SH-SY5Y (cell line): ENCODE measurements around the gene RPL31.

ENCODE experiments used
- GATA2 ChIP-seq: IDR thresholded peaks from 2 replicates; pipeline ENCODE4 v1.6.1; 2011; ENCODE audit warnings: mild to moderate bottlenecking, low read depth, low read length
- GATA3 ChIP-seq: IDR thresholded peaks from 2 replicates; pipeline ENCODE4 v1.6.1; 2011; ENCODE audit warnings: low read depth, mild to moderate bottlenecking, low read length, moderate library complexity

RPL31 gene

DNA sequence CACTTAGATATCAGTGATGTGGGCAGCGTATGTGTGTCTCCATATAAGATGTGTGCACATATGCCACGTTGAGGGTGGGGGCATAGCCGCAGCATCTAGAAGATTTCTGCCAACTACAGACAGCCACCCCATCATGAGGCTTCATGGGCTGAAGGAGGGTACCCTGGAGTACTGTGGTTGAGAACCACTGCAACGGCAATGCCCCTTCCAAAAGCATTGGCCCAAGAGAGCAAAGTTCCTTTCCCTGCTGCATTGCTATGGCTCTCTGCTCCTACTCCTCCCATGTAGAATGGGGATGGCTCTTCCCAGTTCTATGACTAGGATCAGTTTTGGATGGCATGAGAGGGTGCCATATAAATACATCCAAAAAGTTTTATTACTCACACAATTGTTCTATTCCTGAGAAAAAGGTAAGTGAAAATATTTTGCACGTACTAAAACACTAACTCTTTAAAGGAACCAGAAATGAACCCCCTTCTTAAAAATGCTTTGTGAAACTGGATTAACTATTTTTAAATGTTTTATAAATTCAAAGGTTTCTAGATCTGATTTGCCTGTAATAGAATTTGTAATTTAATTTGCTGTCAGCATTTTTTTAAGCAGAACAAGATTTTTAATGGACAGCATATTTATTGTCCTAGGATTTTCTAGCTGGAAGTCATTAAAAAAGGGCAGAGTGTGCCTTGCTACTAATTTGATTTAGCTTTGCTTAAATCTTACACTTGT, 4.4 kb upstream of the RPL31 start:
- TF ChIP-seq GATA3 (no peak), GATA2 (no peak)

DNA sequence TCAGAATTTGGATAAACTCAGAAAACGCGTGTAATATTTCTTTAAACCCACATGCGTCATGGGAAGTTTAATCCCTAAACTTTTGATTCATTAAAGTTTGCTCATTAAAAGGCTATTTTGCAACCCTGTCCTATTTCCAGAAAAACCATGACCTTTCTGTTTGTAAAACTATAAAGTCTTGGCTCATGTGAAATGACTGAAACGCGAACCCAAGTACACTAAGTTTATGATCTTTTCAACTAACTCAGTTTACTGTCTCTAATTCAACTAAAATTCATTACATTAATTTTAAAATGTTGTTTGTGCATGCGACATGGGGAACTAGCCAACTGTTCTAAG, 3.9 kb upstream of the RPL31 start:
- TF ChIP-seq GATA2, result no peak

DNA sequence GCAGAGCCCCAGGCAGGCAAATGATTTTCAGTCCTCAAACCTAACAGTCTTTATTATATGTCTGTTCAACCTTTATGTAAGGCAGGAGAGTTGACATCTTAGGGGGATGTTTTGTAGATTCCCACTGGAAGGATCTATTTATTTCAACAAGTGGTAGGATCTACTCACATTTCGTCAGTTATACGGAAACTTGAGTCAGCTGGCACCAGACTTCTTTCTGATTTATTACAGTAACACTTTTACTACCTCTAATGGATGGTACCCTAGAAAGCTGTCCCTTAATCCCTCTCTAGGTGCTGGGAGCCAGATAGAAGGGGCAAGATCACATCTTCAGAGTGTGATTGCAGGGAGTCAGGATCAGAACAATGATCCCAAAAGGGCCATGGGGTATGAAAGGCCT, 2.1 kb upstream of the RPL31 start:
- no peak for TF ChIP-seq GATA3
- TF ChIP-seq GATA2, result no peak

DNA sequence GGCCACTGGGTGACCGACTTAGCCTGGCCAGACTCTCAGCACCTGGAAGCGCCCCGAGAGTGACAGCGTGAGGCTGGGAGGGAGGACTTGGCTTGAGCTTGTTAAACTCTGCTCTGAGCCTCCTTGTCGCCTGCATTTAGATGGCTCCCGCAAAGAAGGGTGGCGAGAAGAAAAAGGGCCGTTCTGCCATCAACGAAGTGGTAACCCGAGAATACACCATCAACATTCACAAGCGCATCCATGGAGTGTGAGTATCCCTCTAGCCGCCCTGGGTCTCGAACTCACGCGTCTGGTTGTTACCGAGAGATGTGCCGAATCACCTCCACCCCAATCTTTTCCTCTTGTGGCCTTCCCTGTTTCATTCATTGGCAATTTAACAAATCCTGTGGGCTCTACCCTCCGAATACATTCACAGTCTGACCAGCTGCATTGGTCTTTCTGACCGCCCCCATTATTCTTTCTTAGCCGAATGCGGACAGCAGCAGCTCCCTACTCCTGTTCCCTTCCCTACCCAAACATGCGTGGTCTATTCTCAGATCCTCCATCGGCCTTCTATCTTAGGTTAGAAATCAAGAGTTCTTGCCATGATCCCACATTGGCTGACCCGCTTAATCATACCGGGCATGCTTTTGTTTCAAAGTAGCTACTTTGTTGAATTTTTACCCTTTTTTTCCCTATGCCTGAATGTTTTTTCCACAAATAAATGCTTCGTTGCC, 631 bp downstream of the RPL31 start:
- no peak for TF ChIP-seq GATA3
- no peak for TF ChIP-seq GATA2

DNA sequence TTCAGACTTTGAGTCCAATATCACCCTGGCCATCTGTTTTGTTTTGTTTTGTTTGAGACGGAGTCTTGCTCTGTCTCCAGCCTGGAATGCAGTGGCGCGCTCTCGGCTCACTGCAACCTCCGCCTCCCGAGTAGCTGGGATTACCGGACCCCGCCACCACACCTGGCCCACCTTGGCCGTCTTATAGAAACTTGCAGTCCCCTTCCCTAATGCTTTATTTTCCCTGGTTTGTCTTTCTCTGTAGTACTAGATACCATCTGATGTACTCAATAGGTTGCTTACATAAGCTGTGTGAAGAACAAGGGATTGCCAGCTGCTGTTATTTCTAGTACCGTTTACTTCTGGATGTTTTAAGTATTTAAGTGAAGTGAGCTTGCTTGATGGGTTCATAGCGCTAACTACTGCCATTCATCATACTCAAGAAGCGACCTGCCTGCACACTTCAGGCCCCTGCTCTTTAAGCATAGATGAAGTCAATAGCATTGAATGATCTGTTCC, 1.2 kb downstream of the RPL31 start:
- TF ChIP-seq GATA2 (no peak), GATA3 (no peak)

DNA sequence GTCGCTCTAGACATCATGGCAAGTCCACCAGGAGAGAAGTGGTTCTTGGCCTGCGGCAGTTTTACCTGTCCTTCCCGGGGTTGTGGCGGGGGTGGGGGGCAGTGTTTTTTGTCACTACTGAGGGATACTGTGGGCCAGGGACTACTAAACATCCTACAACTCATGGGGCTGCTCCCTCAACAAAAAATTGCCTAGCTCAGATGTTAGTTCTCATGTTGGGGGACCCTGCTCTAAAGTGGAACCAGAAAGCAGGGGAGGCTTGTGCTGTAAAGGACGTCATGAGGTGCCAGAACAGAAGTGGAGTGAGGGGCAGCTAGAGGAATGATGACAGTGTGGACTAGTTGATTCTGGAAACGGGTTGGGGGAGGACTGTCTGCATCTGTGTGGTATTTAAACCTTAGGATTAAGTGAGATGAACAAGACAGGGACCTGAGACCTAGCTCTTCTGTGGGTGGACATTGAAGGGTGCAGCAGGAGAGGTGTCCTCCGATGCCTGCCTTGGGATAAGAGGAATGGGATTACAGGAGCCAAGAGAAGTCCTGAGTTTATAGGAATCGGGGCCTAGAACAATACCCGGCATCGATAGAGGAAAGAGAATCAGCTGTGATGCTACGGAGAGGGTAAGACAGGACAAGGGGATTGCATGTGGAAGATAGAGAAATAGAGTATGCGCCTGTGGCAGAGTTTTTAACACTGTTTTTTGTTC, 2.7 kb downstream of the RPL31 start:
- no peak for TF ChIP-seq GATA3
- TF ChIP-seq GATA2, result no peak

DNA sequence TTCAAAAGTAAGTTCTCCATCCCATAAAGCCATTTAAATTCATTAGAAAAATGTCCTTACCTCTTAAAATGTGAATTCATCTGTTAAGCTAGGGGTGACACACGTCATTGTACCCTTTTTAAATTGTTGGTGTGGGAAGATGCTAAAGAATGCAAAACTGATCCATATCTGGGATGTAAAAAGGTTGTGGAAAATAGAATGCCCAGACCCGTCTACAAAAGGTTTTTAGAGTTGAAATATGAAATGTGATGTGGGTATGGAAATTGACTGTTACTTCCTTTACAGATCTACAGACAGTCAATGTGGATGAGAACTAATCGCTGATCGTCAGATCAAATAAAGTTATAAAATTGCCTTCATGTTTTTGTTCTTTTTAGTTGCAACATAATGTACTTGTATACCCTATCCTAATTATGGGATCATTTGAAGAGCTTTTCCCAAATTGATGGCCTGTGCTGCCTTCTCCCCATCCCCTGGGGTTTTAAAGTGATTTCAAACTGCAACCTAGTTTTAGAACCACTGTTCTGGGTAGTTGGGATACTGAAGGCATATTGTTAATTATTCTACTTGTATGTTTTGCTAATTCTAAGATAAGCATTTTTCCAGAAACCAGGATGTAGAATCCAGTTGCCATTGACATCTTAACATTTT, 4.1 kb downstream of the RPL31 start:
- TF ChIP-seq GATA3 (no peak), GATA2 (no peak)

DNA sequence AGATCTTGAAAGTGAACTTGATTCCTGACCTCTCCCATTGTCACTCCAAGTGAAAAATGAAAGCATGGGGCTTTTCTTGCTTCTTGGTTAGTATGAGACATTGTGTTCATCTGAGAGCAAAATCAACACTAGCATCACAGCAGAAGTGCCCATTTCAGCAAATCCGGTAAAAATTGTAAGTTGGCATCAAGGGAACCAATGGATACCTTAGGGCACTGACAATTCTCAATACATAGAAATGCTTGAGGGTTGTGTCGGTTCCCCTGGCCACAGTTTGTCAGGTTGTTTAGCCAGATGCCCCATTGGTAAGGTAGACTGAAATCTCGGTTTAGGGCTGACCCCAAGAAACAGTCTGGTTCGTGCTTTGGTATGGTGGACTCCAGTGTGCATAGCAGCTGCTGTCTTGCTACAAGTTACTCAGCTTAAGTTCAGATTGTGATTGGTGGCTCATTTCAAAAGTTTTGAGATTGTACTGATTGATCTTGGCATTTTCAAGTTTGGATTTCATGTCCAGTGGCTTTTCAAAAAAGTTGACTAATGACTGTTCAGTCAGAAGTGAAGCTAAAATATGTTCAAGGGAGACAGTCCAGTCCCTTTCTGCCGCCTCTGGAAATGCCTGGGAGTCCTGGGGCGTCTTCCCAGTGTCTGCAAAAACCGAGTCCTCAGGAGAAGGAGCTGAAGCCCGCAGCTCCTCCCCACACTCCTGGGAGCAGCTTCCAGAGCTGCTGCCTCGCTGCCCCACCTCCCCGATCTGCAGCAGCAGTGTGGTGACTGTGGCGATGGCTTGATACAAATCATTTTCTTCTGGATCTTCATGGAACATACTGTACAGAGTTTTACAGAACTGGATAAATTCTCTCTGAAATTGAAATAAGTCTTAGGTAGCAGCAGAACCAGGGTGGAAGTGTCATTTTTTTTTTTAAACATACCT, 5.6 kb downstream of the RPL31 start:
- TF ChIP-seq GATA2, result no peak
- TF ChIP-seq GATA3, result no peak

DNA sequence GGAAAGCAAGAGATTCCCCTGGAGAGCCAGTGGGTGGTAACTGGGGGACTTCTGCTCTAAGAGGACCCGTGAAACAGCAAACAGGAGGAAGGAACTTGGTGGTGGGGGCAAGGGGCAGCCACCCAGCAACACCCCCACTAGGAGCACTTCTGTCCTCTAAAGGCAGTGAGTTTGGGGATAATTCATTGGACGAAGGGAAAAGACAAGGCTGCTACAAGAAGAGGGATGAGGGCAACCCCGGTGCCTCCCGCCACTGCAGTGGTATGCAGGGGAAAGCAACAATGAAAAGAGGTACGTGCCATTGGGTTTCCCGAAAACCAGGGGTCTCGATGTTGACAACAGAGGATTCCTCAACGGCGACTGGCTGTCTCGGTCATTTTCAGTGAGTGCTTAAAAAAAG, 9.1 kb downstream of the RPL31 start:
- TF ChIP-seq GATA3 (no peak), GATA2 (no peak)

DNA sequence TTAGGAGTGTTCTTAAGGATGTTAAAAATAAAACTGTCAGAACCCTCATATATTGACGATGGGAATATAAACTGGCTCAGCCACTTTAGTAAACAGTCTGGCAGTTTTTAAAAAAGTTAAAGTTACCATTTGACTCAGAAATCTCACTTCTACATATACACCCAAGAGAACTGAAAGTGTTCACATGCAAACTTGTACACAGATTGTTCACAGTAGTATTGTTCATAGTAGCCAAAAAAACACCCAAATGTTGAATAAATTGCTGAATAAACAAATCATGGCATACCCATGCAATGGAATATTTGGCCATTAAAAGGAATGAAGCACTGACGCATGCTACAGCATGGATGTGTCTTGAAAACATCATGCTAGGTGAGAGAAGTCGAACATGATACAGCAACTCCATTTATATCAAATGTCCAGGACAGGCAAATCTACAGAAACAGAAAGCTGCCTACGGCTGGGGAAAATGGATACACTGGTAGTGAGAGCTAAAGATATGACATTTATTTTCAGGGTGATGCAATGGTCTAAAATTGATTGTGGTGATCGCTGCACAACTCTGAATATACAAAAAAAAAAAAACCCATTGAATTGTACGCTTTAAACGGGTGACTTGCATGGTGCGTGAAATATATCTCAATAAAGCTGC, 10.1 kb downstream of the RPL31 start:
- TF ChIP-seq GATA2, result no peak
- TF ChIP-seq GATA3, result no peak

DNA sequence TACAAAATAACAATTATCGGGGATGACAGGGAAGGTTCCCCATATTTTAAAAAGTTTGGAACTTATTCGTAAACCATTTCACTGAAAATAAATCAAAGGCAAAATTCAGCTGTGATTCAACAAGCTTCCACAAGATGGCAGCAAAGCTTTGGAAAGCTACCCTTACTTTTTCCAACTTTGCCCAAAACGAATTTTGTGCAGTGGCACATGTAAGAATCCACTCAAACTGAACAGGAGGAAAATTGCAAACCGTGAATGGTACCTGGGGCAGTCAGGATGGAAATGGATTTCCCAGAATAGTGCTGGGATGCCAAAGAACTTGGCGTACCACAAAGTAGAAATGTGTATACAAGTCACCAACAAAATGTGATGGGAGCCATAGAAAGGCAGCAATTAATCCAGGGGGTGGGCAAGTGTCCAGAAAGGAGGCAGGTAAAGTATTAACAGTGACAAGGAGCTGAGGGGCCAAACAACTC, 10.7 kb downstream of the RPL31 start:
- TF ChIP-seq GATA3 (no peak), GATA2 (no peak)

DNA sequence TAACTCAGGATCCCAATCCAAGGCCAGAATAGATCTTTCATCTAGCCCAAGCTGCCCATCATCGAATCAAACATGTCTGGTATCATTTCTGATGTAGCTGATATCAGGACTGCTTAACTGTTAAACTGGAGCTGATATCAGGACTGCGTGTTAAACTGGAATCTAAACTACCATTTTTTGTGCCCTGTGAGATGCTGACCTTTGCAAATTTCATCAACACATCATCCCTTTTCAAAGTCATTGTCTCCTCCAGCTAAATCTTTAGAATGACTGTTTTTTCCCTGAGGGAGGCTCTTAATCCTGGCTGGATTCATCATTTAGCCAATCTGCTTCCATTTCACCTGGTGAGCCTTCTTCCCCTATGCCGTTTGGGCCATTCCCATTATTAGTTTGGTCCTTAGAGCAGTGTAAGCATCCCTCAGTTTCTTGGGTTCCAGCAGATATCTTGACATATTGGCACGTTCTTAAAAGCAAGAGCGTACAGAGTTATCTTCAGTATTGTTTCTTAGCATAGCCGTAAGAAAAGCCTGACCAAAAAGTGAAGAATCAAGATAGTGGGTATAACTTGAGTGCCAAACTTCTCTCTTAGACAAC, 12.3 kb downstream of the RPL31 start:
- no peak for TF ChIP-seq GATA3

DNA sequence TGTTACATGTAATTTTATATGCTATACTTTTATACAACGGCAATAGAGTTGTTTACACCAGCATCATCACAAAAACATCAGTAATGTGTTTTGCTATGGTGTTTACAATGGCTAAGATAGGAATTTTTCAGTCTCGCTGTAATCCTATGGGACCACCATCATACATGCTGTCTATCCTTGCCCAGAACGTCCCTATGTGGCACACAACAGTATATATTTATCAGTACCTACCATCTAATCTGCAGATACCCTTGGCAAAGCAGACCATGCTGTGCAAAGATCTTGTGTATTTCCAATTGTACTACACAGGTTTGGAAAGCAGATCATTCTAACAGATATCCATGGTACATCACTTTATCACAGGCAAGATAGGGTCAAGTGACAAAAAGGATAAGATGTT, 15.3 kb downstream of the RPL31 start:
- TF ChIP-seq GATA2 (no peak), GATA3 (no peak)
